CD4-positive, alpha-beta T cell treated with Interleukin-21 for 1 hour (primary cell): ENCODE results near the gene COL5A1.
A peak's percentile ranks its signal among the peaks of the same experiment; 100 is the strongest.

Experiments
- DNase-seq: peaks from one replicate; pipeline ENCODE4 v3.0.0-alpha.2; 2020

The COL5A1 gene

GRCh38 chr9:134731497-134732391 lies 90.1 kb downstream of the COL5A1 start:
- DNase-seq: no peak

GRCh38 chr9:134732392-134733110 lies 90.9 kb downstream of the COL5A1 start:
- DNase-seq: no peak

DNA sequence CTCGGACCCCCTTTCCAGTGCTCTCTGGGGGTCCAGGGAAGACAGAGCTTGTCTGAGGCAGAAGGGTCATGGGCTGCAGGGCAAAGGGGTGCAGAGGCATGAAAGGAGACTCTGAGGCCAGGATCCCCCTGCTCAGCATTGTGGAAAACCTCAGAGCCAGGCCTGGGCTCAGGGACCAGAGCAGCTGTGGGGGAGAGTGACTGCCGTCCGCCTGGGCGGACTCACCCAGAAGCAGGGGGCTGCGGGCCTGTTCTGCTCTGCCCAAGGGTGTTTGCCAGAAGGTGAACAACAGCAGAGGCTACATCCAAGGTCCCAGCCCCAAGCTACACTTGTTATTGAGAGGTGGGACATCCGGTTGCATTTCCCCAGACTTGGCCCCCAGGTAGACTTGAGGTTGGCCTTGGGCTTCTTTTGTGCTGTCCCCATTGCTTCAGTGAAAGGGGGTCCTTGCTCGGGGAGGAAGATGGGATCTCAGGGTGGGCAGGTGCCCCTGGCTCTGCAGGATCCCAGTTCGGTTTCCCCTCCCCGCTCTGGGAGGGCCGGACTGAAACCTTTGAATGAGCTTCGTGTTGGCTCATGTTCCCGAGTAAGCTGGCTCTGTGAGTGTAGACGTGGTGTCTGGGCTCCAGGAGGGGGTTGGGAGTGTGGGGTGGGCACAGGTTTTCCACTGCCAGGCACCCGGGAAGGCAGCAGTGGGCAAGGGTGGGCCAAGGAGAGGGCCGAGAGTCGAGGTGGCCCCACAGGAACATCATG lies 92.1 kb downstream of the COL5A1 start:
- DNase-seq: no peak

GRCh38 chr9:134734270-134734669 lies 92.7 kb downstream of the COL5A1 start:
- DNase-seq: no peak

- DNase-seq: no peak
Measured at GRCh38 chr9:134735441-134736175, 94.0 kb downstream of the COL5A1 start.

DNA sequence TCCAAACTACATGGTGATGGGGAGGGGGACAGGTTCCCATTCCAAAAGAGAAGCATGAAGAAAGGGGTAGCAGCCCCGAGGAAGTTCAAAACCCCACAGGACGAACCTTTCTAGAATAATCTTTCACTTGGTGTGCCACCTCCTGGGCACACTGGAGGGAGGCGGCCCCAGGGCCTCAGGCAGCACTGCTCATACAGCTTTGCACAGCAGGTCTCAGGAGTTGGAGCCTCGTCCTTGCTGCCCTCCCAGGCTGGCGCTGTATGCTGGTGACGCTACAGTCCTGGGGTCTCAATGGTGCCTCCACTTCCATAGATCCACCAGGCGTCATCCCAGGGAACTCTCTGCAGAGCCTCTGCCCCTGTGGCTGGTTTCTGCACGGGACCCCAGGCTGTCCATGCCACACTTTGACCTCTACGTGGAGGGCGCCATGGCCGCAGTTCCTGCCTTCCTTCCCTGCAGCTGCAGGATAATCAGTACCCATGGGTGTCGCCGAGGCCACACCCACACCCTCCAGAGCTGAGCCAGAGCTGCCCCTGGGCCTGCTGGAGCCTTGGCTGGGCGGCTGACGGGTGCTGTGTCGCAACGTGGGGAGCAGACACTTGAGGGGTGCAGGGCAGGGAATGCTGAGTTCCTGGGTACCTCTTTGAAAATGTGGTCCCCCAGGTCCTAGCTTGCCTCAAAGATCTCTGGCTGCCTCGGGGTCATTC lies 95.3 kb downstream of the COL5A1 start:
- DNase-seq: no peak

DNA sequence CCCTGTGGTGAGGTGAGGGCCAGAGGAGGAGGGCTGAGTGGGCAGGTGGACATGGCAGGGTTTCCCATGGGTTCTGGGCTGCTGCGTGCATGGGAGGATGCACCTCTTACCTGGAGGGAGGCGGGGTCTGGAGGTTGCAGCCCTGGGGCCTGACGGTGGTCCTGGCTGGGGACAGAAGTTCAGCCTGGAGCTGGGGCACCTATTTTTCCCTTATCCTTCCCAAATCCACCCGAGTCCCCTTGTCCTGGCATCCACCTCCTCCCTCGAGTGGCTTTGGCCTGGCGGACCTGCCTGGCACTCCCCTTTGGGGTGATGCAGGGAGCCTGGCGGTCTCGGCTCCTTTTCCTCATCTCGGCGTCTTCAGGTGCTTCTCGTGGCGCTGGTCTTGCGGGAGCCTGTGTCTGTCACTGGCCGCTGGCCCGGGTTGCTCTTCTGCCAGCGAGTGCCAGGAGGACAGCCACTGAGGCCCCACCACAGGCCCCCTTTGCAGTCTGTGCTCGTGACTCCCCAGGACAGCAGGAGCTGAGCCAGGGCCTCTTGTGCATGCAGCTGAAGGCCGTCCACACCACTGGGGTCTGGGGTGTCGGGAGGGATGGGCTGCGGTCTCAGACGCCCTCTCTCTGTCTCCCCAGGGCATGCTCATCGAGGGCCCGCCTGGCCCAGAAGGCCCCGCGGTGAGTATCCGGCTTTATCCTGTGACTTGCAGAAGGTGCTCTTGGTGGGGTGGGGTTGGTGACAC lies 96.4 kb downstream of the COL5A1 start:
- no peak for DNase-seq

- DNase-seq: peak; percentile 21
Measured at GRCh38 chr9:134738869-134739659, 97.5 kb downstream of the COL5A1 start.

DNA sequence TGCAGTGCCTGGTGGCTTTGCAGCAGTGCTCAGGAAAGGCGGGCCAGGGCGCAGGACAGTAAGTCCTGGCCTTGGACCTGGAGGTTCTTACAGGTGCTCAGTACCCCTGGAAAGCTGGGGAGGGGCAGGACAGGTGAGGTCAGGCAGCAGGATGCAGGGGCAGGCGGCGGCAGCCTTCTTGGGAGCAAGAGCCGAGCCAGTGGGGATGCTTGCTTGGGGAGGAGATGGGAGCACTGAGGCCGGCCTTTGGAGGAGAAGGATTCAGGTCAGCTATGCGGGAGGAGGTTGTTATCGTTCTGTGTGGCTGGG lies 98.0 kb downstream of the COL5A1 start:
- DNase-seq: no peak

DNA sequence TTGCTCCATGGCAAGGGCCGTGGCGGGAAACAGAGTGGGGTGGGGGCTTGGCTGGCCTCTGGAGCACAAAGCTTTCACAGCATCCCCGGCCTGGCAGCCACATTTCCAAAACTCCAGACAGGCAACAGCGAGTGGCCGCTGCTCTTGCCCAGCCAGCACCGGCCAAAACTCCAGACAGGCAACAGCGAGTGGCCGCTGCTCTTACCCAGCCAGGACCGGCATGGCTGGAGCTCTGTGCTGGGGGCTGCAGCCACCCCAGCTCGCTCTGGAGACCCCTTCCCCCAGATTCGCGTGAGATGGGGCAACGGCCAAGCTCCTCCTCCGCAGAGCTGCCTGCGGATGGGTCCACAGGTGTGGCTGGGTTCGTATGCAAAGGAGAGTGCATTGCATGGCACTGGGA lies 98.5 kb downstream of the COL5A1 start:
- no peak for DNase-seq

DNA sequence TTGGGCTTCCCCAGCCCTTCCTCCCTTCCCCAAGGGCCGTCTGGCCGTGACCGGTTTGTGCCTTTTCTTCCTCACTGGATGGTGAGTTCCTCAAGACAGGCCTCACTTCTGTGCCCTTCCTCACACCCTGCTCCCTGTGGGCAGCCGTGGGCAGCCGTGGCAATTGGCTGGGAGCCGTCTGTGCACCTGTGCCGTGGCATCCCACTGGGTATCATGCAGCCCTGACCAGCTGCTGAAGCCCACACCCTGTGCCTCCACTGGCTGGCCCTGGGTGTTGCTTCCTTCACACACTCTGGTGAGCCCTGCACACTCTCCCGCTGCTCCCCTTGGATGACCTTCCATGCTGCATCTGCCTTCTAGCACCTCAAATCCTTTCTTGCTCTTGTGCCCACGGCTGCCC lies 100.2 kb downstream of the COL5A1 start:
- no peak for DNase-seq

- no peak for DNase-seq
Measured at GRCh38 chr9:134742822-134743535, 101.4 kb downstream of the COL5A1 start.

DNA sequence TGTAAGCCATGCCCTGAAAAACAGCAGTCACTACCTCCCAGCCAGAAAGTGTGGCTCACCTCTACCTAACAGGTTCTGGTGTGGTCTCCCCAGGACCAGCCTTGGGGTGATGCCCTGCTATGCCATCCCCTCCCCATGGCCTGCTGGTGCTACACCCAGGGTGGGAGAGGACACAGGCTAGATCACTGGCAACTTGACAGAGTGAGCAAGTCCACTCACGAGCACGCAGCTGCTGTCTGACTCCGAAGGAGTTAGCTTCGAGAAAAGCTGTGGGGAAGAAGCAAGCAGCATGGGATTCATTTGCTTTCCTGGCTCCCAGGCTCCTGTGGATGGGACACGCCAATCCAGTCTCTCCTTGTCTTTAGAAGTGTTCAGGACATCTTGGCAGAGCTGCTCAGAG lies 102.2 kb downstream of the COL5A1 start:
- no peak for DNase-seq

DNA sequence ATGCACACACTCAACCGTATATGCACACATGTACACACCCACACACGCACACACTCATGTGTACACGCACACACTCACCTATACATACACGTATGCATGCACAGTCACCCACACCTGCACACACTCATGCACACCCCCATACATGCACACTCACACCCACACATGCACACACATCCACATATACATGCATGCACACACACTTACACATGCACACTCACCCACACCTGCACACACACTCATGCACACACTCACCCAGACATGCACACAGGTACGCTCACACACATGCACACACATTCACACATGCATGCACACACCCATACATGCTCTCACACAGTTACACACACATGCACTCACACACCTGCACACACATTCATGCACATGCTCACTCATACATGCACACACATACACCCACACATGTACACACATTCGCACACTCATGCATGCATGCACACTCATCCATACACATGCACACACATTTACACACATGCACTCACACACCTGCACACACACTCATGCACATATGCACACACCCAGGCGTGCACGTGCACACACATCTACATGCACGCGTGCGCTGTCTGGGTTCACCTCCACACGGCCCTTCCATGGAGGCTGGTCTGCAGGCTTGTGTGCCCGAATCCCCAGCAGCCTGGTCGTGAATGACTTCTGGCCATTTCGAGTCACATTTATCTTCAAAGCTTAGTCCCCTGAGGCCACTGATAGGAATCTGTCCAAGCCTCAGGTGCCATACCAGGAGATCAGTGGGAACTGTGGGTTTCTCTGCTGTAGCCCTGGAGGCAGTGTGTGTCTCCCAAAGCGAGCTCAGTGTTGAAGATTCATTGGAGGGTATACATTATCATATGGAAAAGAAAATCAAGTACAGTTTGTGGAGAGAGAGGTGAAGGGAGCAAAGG lies 103.0 kb downstream of the COL5A1 start:
- DNase-seq: no peak

DNA sequence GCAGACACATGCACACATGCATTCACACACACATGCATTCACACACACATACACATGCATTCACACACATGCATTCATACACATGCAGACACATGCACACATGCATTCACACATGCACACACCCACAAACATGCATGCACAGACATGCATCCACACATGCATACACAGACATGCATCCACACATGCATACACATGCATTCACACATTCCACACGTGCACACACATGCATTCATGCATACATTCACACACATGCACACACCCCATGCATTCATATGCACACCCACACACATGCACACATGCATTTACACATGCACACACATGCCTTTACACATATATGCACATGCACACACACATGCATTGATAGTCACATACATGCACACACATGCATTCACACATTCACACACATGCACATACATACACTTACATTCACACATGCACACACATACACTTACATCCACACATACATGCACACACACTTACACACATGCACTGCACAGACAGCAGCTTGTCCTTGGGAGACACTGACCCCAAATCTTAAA lies 106.4 kb downstream of the COL5A1 start:
- DNase-seq: no peak

DNA sequence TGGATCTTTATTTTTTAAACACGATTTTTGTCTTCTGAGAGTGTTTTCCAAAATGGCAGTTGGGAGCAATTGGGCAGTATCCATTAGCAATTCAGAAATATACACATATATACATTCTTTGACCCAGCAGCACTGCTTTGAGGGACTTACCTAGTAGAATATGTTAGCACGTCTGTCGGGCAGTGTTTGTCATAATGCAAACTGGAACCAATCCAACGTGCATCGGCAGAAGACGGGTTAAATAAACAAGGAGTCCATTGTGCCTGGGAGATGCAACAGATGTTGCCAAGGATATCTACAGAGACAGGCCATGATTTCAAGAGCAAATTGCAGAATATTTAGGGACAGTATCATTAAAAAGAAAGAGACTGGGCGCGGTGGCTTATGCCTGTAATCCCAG lies 107.0 kb downstream of the COL5A1 start:
- no peak for DNase-seq

DNA sequence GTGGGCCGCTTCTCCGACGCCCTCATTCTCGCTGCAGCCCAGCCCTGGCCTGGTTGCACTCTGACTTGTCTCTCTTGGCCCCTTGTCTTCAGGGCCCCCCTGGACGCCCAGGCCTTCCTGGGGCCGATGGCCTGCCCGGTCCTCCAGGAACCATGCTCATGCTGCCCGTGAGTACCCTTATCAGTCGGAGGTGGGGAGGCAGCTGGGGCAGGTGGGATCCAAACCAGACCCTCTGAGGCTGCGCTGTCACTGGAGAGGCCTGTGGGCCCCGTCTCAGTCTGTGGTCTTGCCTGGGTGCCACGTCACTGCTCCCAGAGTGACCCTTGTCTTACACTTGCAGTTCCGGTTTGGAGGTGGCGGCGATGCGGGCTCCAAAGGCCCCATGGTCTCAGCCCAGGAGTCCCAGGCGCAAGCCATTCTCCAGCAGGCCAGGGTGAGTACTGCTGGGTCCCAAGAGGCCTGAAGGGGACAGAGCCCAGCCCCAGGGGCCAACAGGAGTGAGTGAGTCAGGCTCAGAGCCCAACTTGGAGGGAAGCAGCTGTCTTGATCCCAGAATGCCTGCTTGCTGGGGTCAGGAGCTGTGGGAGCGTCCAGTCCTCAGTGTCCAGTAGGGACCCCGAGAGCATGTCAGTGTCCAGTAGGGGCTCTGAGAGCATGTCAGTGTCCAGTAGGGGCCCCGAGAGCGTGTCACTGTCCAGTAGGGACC lies 109.0 kb downstream of the COL5A1 start:
- DNase-seq: no peak

DNA sequence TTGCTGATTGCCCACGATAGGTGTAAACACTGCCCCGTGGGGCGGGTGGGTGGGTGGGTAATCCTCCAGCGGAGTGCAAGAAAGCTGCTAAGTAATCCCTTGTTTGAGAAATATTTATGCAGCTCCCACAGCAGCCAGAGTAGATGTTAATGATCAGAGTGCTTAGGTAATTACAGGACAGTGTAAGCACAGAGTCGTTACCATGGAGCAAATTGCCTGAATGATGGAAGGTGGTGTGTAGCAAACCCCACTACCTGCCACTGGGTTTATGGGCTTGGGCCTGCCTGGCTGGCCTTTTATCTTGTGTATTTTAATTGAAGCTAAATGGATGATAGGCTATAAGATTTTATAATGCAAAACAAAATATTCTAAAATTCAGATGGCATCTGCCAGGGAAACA lies 110.0 kb downstream of the COL5A1 start:
- DNase-seq: no peak
